ENCODE results near the gene KDM7A. TPM values are rescaled to one million over a fixed set of nuclear protein-coding genes. Genes with fewer than 3 reads are reported as not detected.

Gene KDM7A
- total and polyA plus RNA-seq, 10 of the 15 experiments (the other 5 are each of a cell fraction or from before 2014, with no cell fraction given): 0.07 to 0.96 (median 0.74) TPM

DNA sequence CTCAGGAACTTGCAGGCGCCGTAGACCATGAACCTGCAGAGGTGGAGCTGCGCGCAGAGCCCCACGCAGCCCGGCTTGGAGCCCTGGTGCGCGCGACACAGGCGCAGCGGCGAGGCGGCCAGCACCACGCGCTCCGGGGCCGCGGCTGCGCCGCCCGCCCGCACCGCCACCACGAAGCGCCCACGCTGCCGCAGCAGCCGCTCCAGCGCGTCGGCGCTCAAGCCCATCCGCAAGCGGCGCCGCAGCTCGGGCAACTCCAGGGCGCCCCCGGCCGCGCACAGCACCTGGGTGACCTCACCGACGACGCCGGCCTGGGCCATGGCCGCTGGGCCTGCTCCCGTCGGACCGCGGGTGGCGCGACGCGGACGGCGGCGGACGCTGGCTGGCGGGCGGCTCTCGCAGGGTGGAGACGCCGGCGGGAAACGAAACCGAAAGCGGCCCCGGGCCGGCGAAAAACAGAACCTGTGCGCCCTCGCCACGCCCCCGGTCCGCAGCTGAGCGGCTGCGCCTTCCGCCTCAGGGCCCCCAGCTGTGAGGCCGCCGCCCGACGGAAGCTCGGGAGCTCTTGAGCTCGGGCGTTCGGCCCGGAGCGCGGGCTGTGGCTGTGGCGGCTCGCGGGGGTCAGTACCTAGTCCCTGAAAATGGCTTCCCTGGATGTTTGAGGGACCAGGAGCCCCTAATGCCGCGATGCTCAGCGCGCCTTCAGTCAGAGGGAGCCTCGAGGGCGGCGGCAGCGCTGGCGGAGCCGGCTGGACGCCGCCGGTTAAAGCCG, 114.1 kb downstream of the KDM7A start, which contains the start of gene PARP12 (continued):
- TF ChIP-seq, protein P1, sequence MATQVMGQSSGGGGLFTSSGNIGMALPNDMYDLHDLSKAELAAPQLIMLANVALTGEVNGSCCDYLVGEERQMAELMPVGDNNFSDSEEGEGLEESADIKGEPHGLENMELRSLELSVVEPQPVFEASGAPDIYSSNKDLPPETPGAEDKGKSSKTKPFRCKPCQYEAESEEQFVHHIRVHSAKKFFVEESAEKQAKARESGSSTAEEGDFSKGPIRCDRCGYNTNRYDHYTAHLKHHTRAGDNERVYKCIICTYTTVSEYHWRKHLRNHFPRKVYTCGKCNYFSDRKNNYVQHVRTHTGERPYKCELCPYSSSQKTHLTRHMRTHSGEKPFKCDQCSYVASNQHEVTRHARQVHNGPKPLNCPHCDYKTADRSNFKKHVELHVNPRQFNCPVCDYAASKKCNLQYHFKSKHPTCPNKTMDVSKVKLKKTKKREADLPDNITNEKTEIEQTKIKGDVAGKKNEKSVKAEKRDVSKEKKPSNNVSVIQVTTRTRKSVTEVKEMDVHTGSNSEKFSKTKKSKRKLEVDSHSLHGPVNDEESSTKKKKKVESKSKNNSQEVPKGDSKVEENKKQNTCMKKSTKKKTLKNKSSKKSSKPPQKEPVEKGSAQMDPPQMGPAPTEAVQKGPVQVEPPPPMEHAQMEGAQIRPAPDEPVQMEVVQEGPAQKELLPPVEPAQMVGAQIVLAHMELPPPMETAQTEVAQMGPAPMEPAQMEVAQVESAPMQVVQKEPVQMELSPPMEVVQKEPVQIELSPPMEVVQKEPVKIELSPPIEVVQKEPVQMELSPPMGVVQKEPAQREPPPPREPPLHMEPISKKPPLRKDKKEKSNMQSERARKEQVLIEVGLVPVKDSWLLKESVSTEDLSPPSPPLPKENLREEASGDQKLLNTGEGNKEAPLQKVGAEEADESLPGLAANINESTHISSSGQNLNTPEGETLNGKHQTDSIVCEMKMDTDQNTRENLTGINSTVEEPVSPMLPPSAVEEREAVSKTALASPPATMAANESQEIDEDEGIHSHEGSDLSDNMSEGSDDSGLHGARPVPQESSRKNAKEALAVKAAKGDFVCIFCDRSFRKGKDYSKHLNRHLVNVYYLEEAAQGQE (IDR thresholded peaks at IDR 0.05; ENCODE audit: low read depth, low read length): no peak
- TF ChIP-seq RB1 (IDR thresholded peaks at IDR 0.05; ENCODE audit: borderline replicate concordance): peak; percentile 12; the same call in 1 of the 2 replicates
- no peak; the same call in 1 of the 2 replicates for TF ChIP-seq POLR2AphosphoS5 (IDR thresholded peaks at IDR 0.05; ENCODE audit: low read length)
- TF ChIP-seq STAT1 (conservative IDR thresholded peaks at IDR 0.05): 0 out of 2 replicates have a peak, but pooled peaks have one; percentile 69
- TF ChIP-seq, protein P2, sequence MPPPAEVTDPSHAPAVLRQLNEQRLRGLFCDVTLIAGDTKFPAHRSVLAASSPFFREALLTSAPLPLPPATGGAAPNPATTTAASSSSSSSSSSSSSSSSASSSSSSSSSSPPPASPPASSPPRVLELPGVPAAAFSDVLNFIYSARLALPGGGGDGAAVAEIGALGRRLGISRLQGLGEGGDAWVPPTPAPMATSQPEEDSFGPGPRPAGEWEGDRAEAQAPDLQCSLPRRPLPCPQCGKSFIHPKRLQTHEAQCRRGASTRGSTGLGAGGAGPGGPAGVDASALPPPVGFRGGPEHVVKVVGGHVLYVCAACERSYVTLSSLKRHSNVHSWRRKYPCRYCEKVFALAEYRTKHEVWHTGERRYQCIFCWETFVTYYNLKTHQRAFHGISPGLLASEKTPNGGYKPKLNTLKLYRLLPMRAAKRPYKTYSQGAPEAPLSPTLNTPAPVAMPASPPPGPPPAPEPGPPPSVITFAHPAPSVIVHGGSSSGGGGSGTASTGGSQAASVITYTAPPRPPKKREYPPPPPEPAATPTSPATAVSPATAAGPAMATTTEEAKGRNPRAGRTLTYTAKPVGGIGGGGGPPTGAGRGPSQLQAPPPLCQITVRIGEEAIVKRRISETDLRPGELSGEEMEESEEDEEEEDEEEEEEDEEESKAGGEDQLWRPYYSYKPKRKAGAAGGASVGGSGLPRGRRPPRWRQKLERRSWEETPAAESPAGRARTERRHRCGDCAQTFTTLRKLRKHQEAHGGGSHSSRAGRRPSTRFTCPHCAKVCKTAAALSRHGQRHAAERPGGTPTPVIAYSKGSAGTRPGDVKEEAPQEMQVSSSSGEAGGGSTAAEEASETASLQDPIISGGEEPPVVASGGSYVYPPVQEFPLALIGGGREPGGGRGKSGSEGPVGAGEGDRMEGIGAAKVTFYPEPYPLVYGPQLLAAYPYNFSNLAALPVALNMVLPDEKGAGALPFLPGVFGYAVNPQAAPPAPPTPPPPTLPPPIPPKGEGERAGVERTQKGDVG (CRISPR knock-in tag; IDR thresholded peaks at IDR 0.05): no peak
- TF ChIP-seq POLR2A (IDR thresholded peaks at IDR 0.05; ENCODE audit: low read depth, low read length): peak; percentile 81
- TF ChIP-seq MXI1 (IDR thresholded peaks at IDR 0.05; ENCODE audit: low read depth, low read length): peak; percentile 51
- TF ChIP-seq NFIC (IDR thresholded peaks at IDR 0.05; ENCODE audit: low read depth, low read length): no peak
- TF ChIP-seq, protein P3, sequence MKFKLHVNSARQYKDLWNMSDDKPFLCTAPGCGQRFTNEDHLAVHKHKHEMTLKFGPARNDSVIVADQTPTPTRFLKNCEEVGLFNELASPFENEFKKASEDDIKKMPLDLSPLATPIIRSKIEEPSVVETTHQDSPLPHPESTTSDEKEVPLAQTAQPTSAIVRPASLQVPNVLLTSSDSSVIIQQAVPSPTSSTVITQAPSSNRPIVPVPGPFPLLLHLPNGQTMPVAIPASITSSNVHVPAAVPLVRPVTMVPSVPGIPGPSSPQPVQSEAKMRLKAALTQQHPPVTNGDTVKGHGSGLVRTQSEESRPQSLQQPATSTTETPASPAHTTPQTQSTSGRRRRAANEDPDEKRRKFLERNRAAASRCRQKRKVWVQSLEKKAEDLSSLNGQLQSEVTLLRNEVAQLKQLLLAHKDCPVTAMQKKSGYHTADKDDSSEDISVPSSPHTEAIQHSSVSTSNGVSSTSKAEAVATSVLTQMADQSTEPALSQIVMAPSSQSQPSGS (IDR thresholded peaks at IDR 0.05; ENCODE audit: low read length): no peak
- TF ChIP-seq, protein P4, sequence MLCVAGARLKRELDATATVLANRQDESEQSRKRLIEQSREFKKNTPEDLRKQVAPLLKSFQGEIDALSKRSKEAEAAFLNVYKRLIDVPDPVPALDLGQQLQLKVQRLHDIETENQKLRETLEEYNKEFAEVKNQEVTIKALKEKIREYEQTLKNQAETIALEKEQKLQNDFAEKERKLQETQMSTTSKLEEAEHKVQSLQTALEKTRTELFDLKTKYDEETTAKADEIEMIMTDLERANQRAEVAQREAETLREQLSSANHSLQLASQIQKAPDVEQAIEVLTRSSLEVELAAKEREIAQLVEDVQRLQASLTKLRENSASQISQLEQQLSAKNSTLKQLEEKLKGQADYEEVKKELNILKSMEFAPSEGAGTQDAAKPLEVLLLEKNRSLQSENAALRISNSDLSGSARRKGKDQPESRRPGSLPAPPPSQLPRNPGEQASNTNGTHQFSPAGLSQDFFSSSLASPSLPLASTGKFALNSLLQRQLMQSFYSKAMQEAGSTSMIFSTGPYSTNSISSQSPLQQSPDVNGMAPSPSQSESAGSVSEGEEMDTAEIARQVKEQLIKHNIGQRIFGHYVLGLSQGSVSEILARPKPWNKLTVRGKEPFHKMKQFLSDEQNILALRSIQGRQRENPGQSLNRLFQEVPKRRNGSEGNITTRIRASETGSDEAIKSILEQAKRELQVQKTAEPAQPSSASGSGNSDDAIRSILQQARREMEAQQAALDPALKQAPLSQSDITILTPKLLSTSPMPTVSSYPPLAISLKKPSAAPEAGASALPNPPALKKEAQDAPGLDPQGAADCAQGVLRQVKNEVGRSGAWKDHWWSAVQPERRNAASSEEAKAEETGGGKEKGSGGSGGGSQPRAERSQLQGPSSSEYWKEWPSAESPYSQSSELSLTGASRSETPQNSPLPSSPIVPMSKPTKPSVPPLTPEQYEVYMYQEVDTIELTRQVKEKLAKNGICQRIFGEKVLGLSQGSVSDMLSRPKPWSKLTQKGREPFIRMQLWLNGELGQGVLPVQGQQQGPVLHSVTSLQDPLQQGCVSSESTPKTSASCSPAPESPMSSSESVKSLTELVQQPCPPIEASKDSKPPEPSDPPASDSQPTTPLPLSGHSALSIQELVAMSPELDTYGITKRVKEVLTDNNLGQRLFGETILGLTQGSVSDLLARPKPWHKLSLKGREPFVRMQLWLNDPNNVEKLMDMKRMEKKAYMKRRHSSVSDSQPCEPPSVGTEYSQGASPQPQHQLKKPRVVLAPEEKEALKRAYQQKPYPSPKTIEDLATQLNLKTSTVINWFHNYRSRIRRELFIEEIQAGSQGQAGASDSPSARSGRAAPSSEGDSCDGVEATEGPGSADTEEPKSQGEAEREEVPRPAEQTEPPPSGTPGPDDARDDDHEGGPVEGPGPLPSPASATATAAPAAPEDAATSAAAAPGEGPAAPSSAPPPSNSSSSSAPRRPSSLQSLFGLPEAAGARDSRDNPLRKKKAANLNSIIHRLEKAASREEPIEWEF (IDR thresholded peaks at IDR 0.05; ENCODE audit: insufficient replicate concordance, low read depth, low read length): no peak
- TF ChIP-seq FOS (IDR thresholded peaks at IDR 0.05; ENCODE audit: borderline replicate concordance, extremely low read depth, insufficient read length): no peak
- TF ChIP-seq, protein P5, sequence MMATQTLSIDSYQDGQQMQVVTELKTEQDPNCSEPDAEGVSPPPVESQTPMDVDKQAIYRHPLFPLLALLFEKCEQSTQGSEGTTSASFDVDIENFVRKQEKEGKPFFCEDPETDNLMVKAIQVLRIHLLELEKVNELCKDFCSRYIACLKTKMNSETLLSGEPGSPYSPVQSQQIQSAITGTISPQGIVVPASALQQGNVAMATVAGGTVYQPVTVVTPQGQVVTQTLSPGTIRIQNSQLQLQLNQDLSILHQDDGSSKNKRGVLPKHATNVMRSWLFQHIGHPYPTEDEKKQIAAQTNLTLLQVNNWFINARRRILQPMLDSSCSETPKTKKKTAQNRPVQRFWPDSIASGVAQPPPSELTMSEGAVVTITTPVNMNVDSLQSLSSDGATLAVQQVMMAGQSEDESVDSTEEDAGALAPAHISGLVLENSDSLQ (IDR thresholded peaks at IDR 0.05): no peak
- TF ChIP-seq CEBPB (IDR thresholded peaks at IDR 0.05; ENCODE audit: borderline replicate concordance in 1 of 2, low read depth in 2 of 2, low read length in 2 of 2): no peak
- no peak for TF ChIP-seq SP1 (IDR thresholded peaks at IDR 0.05; ENCODE audit: low read depth, low read length)

Data from GM12878 (cell line).